Adipose tissue (tissue), 3 donors: Measurements from ENCODE around the gene HSPB9. TPM values are rescaled to one million over a fixed set of nuclear protein-coding genes. Genes with fewer than 3 reads are reported as not detected.
"Not testable (repeated sequence)": the region's sequence is repeated elsewhere in the genome, so short reads cannot be mapped to it uniquely, and the experiment has no call there.

Experiments used
- H3K27ac ChIP-seq: one replicate; pipeline ENCODE4 v1.5.1; 2013; ENCODE audit warnings: low read depth, low read length
- WGBS, 3 donors: extraction: QIAGEN DNeasy Blood & Tissue Kit; methylation state at CpG; one replicate each; pipeline ENCODE4 v1.1.7; 2013; 5-methylcytosine and 5-hydroxymethylcytosine counted together
- polyA plus RNA-seq, 3 donors: library from polyadenylated mRNA; stranded (reverse); fragments of 200-250 nt; gene quantifications; one replicate each; pipeline ENCODE4 v1.2.3, GENCODE V29; 2013
- donor health status: healthy with polysubstance abuse.
- donor health status: Bipolar disorder and iron deficiency.
- donor health status: healthy.

Gene HSPB9
- polyA plus RNA-seq, 3 donors: 0.09 to 0.70 (median 0.34) TPM

DNA sequence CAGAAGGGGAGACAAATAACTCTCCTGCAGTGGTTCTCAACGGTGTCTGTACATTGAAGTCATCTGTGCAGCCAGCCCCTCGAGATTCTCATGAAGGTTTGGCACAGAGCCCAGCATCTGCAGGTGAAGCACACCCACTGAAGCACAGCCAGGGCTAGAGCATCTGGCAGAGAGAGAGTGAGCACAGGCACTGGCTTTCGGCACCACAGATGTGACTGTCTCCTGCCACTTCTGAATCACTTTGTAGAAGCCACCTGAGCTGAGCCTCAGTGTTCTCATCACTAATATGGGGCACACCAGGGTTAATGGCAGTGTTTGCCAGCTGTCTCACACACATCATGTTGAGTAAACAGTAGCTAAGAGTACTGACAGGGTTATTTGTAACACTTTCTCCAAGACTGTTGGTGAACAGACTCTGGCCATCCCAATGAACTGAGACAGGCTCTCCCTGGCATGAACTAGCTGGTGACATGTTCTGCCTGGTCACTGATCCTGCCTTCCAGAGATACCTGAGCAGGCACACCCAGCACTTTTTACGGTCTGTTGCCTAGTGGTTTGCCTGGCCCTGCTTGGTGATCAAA is 10.9 kb downstream of the HSPB9 start:
- peak overlapping the region; percentile 75 for H3K27ac ChIP-seq
- 20 to 37% (median 36%) methylated on average over 4 of the region's 4 CpGs for whole genome bisulfite sequencing, 3 donors

DNA sequence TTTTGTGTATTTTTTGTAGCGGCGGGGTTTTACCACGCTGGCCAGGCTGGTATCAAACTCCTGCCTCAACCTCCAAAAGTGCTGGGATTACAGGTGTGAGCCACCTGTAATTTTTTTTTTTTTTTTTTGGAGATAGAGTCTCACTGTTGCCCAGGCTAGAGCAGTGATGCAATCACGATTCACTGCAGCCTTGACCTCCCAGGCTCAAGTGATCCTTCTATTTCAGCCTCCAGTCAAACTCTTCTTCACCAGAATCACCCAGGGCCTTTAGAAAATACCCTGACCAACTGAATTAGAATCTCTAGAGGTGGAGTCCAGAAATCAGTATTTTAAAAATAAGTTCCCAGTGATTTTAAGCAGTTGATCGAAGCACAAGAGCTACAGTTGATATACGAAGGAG is 12.5 kb downstream of the HSPB9 start:
- WGBS, 3 donors: 72 to 83% (median 80%) methylated on average over 6 of the region's 6 CpGs
- H3K27ac ChIP-seq: no peak overlapping the region

DNA sequence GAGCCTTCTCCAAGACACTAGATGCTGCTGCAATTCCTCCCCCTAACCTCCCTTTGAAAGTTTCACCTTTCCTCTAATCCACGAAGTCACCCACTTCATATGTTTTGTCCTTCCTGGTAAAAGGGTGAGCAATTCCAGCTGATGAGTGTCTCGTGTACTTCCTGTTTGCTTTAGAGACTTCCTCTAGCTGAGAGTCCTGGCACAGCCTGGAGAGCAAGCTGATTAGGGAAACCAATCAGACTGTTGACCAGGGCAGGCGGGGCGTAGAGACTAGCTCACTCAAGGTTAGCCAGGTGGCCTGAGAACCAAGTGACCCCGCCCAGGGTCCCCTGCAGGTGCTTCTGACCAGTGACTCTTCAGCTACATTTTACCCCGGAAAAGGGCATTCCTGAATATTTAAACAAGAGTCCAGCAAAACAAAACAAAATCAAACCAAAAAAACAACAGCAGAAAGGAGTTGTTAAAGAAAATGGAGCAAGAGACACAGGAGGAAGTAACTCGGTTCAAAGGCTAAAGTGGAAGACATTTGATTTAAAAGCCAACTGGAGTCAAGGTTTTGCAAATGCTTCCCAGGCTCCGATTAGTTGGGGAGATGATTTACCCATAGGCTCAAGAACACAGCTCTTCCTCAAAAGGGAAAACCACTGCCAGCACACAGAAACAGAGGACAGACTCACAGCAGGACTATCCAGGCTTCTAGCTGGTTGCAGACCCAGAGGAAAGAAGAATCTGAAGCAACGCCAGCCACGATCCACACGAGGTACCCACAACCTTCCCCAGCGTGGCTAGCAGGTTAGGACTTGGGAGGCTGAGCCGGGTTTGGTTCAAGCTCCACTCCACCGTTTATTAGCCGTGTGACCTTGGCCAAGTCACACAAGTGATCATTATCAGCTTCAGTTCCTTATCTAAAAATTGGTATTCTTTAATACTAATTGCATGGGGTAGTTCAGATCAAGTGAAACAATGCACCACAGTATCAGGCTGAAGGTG is 13.4 kb downstream of the HSPB9 start:
- WGBS, 3 donors: 22 to 39% (median 36%) methylated on average over 15 of the region's 15 CpGs
- no peak overlapping the region for H3K27ac ChIP-seq

DNA sequence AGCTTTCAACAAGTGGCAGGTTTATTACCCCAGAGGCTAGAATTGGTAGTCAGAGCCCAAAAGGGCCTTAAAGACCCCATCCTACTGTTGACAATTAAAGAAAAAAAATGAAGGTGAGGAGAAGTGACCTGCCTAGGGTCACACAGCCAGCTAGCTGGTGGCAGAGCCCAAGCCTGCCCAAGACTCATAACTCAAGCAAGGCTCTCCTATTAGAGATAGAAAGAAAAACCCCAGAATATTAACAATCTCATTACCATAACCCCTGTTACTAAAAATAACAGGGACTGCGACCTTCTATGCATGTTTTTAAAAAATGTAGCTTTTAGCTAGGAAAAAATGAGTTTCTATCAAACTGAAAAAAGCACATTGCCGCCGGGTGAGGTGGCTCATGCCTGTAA is 14.0 kb downstream of the HSPB9 start:
- 52 to 77% (median 75%) methylated on average over 3 of the region's 3 CpGs for WGBS, 3 donors
- H3K27ac ChIP-seq: no peak overlapping the region

DNA sequence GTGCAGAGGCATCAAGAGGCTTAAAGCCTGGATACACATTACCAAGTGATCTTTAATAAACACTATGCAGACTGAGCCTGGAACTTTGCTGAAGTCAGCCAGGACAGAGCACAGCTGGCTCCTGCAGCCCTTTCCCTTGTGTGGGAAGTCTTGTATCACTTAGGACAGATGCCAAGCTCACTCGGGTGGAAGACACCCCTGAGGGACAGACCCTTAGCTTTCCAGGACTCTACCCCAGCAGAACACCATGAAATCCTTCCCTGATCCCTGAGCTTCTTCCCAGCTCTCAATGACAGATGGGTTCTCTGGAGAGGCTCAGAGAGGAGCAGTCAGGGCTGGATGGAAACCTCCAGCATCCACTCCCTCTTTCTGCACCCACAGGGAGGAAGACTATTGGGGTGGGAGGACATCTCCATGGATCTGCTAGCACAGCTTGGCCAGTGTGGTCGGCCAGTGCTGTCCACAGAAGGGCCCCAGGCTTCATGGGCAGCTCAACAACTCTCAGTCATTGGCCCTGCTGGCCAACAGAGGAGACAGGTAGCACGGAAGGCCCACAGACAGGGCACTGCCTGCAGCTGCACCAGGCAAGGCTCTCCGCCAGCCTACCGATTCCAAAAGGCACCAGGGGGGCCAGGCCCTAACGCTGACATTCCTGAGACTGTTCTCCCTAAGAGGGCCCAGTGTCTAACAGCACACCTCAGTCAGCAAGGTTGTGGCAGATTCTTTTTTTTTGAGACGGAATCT is 16.3 kb downstream of the HSPB9 start:
- 51 to 69% (median 65%) methylated on average over 7 of the region's 7 CpGs for WGBS, 3 donors
- no peak overlapping the region for H3K27ac ChIP-seq

DNA sequence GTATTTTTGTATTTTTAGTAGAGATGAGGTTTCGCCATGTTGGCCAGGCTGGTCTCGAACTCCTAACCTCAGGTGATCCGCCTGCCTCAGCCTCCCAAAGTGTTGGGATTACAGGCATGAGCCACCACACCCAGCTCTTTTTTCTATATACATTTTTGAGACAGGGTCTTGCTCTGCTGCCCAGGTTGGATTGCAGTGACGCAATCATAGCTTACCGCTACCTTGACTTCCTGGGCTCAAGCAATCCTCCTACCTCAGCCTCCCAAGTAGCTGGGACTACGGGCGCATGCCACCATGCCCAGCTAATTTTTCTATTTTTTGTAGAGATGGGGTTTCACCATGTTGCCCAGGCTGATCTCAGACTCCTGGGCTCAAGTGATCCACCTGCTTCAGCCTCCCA is 18.1 kb downstream of the HSPB9 start:
- 95 to 96% (median 95%) methylated on average over 7 of the region's 7 CpGs for WGBS, 3 donors

DNA sequence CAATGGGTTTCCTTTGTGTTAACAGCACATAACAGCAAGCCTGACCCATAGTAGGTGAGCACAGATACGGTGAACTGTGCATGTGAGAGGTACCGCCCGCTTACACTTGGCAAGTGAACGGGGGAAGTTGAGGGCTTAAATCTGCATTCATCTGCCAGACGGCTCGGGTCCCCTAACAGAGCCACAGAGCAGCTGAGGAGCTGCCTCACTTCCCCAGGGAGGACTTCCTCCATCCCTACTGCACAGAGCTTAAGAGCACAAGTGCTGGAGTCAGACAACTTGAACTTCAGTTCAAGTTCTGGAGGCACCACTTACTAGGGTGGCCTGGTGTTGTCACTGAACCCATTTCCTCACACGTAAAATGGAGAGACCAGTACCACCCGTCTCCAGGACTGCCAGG is 18.8 kb downstream of the HSPB9 start:
- H3K27ac ChIP-seq: no peak overlapping the region
- WGBS, 3 donors: 62 to 73% (median 64%) methylated on average over 8 of the region's 8 CpGs

More for the DNA sequence above, 18.1 kb downstream of the HSPB9 start:
- H3K27ac ChIP-seq: not testable (repeated sequence)

DNA sequence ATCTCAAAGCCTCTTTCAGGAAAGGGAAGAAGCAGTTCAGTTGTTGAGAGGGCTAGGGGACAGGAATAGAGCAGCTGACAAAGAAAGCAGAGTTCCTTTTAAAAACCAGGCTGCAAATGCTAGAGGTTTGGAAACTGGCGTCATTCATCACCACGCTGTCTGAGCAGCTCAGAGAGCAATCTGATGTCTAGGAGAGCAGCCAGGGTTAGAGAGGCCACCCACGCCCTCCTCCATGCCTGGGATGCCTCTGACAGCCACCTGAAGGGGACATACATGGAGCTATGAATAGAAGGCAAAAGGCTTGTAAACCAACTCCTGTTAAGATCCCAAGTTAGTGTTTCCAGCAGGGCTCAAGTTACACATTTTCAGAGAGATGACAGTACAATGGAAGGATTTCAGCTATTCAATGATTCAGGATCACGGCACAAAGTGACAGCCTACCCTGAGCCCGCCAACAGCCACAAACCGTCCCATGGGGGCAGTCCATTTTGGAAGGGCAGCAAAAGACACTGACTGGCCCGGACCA is 19.8 kb downstream of the HSPB9 start:
- 72 to 75% (median 75%) methylated on average over 7 of the region's 7 CpGs for WGBS, 3 donors
- no peak overlapping the region for H3K27ac ChIP-seq

DNA sequence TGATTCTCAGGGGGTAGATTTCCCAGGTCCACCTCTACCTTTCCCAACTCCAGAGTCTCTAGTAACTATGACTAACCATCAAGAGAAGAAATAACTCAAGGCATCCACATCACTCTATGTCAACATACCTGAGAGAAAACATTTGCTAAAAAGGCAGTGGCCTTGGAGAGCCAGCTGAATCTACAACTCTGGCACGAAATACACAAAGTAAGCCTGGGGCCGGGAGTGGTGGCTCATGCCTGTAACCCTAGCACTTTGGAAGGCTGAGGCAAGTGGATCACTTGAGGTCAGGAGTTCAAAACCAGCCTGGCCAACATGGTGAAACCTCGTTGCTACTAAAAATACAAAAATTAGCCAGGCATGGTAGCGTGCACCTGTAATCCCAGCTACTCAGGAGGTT is 20.5 kb downstream of the HSPB9 start:
- WGBS, 3 donors: 54 to 93% (median 83%) methylated on average over 4 of the region's 4 CpGs
- H3K27ac ChIP-seq: not testable (repeated sequence)

DNA sequence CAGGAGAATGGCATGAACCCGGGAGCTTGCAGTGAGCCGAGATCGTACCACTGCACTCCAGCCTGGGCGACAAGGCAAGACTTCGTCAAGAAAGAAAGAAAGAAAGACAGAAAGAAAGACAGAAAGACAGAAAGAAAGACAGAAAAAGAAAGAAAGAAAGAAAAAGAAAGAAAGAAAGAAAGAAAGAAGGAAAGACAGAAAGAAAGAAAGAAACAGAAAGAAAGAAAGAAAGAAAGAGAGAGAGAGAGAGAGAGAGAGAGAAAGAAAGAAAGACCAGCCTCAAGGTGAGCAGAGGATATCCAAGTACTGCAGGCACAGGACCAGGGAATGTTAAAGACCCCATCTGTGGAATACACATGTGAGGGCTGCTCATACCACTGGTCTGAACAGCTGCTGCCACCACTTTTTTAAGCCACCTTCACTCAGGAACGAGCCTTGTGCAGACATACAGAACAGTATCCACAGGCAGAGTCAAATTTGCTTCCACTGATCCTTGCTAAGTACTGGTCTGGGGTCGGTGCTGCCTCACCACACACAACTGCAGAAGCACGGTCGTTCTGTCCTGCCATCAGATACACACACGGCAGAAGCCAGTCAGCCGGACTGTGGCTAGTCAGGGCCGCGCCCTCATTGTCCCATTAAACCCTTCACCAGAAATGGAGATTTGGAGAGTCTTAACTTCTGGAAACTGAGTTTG is 24.5 kb downstream of the HSPB9 start:
- no peak overlapping the region for H3K27ac ChIP-seq
- 87 to 90% (median 87%) methylated on average over 13 of the region's 13 CpGs for WGBS, 3 donors

DNA sequence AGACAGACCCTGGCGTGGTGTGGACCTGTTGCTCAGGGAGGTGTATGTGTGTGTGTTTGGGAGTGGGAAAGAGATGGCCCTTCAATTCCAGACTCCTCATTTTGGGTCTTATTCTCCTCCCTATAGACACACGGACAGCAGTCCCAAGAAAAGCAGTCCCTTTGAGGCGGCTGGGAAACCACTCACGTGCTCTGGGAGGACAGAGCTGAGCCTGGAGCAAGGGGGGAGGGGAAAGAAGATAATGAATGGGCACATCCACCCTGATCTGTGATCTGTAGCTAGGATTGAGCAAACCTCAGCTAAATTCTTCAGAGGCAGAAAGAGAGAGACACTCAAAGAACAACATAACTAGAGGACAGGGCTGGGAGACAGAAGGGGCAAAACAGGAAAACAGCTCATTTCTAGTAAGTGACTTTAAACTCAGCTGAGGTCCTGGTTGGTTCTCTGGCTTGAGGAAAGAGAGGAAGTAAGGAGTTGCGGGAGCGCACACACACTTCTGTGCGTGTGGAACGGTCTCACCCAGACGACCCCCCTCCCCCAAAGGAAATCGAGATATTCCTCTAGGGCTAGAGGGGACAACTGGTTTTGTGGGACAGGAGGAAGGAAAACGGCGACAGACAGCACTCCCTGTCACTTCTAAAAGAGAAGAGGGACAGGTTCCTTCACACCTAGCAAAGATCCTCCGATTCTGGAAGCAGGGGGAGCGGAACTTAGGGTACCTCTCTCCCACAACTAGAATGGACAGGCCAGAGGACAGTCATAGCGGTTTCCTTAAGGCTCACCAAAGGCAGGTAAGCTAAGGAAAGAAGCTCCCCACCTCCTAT is 31.5 kb downstream of the HSPB9 start:
- no peak overlapping the region for H3K27ac ChIP-seq
- WGBS, 3 donors: 6 to 8% (median 6%) methylated on average over 15 of the region's 15 CpGs

DNA sequence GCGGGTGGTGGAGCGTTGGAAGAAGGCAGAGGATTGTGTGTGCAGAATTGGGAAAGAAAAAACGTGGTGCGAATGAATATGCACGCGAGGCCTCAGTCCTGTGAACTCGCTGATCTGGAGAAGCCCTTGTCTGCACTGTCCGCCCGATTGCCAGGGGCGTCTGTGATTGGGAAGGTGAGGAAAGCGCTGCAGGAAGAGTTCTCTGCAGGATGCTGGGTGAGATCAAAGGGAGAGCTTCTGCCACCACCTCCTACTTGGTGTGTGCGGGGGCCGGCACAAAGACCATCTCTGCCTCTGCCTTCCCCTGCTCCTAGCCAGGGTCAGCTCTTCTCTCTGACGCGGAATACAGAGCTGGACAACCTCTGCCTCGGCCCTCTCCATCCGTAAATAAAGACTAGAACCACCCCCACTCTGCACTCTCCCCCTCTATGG is 33.0 kb downstream of the HSPB9 start:
- no peak overlapping the region for H3K27ac ChIP-seq
- 41 to 45% (median 44%) methylated on average over 17 of the region's 17 CpGs for WGBS, 3 donors

DNA sequence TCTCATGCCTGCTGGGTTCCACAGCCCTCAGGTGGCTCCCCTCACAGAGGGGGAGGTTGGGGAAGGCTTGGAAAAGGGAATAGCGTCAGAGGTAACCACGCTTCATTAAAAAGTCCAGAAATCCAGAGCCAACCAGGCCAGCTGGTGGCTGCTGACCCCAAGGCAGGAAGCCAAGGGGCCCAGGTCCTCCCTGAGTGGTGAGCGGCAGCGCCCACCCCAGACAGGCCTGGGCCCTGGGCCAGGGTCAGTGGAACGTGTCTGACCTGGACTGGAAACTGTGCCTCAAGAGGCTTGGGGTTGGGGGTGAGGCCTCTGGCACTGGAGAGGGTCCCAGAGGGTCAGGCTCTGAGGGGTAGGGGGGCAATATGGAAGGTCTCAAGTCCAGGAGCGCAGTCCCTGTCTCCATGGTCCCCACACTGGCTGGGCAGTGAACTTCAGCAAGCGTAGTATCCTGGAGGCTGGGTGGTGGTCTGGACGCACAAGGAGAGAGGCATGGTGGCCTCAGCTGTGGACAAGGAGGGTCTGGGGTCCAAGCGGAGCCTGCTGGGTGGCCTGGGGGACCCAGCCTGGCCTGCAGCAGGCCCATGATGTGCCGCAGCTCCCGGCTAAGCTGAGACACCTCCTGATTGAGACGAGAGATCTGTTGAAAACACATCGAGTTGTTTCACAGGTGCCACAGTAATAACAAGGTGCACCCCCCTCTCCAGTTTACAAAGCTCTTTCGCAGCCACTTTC is 37.4 kb downstream of the HSPB9 start:
- 75 to 79% (median 76%) methylated on average over 14 of the region's 14 CpGs for WGBS, 3 donors
- H3K27ac ChIP-seq: no peak overlapping the region

DNA sequence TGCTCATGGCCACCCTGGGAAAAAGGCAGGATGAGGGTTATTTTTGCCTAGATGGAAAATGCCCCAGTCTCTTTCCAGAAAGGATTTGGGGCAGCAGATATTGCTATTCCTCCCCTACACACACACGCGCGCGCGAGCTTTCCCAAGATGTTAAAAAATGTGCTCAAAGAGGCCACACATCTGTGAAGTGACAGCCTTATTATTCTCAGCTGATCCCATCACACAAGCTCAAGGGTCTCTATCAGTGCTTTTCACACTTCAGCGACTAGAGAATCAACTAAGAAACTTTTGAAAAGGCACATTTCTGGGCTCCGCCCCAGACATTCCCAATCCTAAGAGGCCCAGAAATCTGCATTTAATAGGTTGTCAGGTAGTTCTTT is 37.9 kb downstream of the HSPB9 start:
- no peak overlapping the region for H3K27ac ChIP-seq
- WGBS, 3 donors: 91 to 94% (median 93%) methylated on average over 7 of the region's 7 CpGs

DNA sequence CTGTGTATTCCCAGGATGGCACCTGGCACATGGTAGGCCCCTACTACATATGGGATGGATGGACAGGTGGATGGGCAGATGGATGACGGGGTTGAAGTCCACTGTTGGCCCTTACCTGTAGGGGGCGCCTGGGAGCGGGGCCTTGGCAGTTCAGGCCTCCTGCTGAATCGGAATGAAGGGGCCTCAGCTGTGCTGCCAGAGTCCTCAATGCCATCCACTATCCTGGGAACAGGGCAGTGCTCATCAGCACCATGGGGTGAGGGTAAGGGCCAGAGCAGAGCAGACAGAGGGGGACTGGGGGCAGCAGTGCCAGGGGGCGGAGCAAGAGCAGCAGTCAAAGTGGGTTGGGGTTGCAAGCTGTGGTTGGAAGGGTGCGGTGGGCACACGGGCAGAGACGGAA is 40.5 kb downstream of the HSPB9 start:
- H3K27ac ChIP-seq: no peak overlapping the region
- 56 to 63% (median 57%) methylated on average over 7 to 8 of the region's 8 CpGs for WGBS, 3 donors

DNA sequence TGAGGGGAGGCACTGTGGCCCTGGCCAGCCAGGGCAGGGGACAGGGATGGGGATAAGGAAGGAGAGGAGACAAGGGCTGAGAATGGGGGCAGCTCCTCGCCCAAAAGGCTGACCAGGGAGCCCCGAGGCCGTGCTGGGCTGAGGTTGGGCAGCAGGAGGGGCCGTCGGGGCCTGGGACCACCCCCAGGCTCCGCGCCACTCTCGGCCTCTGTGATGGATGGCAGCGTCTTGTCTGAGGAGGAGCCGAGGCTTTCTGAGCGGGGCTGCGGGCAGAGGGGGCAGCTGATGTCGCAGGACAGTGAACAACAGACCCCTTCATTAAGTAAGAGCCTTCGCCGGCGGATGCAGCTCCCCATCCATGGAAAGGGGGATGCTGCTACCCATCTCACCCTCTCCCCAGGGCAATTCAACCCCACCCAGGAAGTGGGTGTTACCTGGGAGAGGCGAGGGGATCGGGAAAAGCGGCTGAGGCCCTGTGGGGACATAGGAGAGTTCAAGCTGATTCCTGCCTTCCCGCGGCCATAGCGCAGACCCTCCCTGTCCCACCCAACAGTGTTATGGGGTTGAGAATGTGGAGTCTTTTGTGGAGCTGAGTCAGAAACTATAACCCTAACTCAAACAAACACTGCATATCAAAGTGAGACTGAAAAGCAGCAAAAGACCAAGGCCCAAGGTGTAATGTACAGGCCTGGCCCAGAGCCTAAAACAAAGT is 41.2 kb downstream of the HSPB9 start:
- WGBS, 3 donors: 46 to 66% (median 60%) methylated on average over 19 to 22 of the region's 22 CpGs
- no peak overlapping the region for H3K27ac ChIP-seq
